HG03575 (cell line): ENCODE measurements around the gene TIFAB.

Source experiments
- ATAC-seq: cut with Tn5 transposase; IDR thresholded peaks from one replicate; pipeline ENCODE4 v1.9.1; 2021; ENCODE audit not compliant: unreplicated experiment, insufficient number of reproducible peaks, low FRiP score; ENCODE audit errors: extremely low read depth

The TIFAB gene

GRCh38 chr5:135483254-135483653 lies 31.1 kb upstream of the TIFAB start:
- no peak for ATAC-seq

GRCh38 chr5:135482381-135482933 lies 30.3 kb upstream of the TIFAB start:
- ATAC-seq, result no peak

GRCh38 chr5:135481909-135482311 lies 29.8 kb upstream of the TIFAB start:
- no peak for ATAC-seq

DNA sequence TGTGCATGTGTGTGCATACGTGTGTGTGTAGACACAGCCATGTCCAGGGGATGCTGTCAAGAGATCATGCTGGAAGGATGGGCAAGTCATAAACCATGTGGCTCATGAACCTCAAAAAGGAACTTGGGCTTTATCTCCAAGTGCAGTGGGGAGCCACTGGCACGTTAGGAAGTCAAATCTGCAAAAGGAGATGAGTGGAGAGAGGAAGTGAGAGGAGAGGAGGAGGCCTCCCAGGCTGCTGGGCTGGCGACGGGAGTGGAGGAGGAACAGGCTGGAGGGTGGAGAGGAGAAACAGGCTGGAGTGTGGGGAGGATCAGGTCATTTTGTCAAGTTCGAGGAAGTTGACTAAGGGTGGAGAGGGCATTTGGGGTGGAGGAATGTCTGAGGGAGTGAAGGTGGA lies 29.2 kb upstream of the TIFAB start:
- ATAC-seq, result no peak

DNA sequence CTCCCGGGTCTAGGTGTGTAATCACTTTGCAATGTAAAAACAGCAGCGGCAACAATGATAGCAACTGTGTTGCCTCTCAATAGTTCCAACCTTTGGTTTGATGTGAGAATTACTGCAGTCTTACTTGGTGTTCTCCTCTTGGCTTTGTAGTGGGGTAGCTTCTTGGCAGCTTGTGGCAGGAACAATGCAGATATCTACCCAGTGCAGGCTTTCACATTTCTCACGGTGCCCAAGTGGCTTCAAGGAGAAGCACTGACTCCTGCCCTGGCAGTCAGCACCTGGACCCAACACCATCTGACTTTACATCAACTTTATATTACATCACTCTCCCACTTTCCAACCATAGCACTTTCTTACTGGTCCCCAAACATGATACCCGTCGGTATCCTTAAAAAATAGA lies 28.4 kb upstream of the TIFAB start:
- no peak for ATAC-seq

- ATAC-seq, result no peak
Observed at GRCh38 chr5:135478938-135479337, 26.8 kb upstream of the TIFAB start.

- no peak for ATAC-seq
Observed at GRCh38 chr5:135477613-135478066, 25.5 kb upstream of the TIFAB start.

DNA sequence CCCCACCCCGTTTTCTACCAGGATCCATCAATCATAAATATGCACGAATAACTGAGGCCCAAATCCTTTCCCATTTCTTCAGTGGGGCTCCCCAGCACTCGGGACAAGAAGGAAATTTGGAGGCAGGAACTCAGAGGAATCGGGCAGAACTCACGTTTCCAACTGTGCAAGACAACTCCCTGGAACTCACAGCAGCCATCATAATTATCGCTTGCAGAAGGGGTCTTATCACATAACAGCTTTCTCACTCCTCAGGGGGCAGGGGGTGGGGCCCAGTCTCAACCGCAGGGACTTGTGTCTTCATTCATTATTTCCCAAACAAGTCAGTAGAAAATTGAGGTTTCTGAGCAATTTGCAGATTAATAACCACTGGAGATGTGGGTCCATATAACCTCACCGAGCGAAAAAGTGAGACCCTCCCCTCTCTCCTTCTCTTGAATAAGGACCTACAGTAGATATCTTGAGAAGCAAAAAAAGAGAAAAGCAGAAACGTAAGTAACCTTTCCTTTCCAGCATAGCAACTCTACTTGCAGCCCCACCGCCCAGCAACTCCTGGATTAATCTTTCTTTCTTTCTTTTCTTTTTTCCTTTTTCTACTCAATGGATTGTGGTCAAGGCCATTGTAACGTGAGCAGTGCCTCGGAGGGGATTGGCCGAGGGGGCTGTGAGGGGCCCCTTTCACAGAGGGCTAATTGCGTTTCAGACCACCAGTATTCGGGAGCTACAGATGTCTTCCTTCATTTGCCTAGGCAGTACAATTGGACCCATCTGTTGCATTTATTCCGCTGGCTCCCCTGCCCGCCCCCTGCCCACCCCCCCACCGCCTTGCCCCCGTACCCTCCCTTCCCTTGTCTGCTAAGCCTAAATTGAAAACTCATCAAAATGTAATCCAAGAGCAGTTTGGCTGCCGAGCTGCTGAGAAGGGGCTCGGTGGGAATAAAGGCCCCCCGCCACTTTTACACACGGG lies 24.7 kb upstream of the TIFAB start:
- no peak for ATAC-seq

DNA sequence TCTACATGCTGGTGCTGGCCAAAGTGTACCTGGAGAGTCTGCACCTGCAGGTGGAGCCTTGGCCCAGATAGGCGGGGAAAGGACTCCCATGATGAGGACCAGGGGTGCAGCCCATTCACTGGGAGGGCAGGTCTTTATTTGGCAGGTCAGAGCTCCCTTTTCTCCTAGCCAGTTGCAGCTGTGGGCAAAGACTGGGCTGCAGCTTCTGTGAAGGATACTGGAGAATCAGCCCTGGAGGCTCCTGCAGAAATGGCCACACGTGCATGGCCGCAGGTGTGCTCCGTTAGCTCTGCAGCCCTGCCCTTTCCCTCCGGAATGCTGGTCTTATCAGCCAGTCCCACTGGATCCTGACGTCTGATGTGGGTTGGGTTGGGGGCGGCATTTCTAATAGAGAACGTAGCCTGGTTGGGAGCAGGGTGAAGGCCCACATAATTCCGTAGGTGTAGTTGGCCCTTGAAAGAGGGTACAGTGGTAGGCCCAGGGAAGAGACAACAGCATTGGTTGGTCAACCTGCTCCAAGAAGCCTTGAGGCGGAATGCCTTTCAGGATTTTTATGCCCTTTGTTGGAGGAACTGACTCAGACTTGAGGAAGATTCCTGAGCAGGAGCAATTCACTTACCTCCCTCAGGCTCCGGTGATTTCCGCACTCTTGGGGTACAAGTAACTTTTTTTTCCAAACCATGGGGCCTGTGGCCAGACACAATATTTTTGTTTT lies 22.0 kb upstream of the TIFAB start:
- no peak for ATAC-seq

GRCh38 chr5:135472141-135472540 lies 20.0 kb upstream of the TIFAB start:
- no peak for ATAC-seq

GRCh38 chr5:135471726-135472125 lies 19.6 kb upstream of the TIFAB start:
- no peak for ATAC-seq

GRCh38 chr5:135469911-135470310 lies 17.8 kb upstream of the TIFAB start:
- no peak for ATAC-seq

- ATAC-seq, result no peak
Observed at GRCh38 chr5:135468541-135468940, 16.4 kb upstream of the TIFAB start.

DNA sequence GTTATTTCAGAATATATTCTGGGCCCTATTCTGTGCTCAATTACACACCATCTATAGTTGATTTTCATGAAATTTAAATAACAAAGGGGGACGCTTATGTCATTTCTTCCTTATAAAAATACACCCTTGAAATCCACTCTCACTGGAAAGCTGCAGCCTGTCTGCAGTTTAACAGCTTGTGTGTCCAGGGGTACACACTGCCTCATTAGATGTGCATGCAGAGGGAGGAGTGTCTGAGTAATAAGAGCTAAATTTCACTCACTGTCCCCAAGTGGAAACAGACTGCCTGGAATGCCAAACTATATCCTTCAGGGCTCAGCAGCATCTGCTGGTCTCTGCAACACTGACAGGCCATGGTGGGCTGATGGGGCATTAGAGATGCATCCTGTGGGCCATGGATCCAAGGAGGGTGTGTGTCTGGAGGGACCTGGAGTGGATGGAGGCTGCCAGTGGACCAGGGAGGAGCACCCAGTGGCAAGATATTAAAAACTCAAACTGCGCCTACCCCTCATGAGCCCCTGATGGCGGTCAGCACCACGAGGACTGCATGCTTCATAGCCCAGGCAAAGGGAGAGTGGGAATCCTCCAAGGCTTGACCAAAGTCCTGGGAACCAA lies 15.8 kb upstream of the TIFAB start:
- ATAC-seq, result no peak

DNA sequence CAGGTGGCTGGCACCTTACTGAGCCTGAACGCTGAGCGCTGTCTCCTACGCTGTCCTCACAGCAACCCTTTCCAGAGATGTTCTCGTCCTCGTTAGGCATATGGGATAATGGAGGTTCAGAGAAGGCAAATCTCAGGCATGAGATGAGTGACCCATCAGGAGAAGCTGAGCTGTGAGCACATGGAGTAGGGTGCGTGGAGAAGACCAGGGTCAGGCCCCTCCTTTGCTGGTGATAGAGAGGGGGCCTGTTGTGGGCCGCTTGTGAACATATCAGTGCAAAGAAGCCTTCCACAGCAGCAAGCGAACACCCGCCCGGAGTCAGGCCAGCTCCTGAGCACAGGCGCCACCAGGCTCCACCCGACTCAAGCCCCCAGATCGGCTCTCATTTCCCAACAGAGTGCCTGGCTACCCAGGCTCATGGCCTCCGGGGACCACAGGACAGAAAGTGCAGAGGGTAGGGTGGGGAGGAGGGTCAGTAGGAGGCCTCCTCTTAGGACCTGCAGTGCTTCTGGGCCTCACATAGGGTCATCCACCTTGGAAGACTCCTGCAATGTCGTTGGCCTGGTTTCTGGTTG lies 15.0 kb upstream of the TIFAB start:
- no peak for ATAC-seq

DNA sequence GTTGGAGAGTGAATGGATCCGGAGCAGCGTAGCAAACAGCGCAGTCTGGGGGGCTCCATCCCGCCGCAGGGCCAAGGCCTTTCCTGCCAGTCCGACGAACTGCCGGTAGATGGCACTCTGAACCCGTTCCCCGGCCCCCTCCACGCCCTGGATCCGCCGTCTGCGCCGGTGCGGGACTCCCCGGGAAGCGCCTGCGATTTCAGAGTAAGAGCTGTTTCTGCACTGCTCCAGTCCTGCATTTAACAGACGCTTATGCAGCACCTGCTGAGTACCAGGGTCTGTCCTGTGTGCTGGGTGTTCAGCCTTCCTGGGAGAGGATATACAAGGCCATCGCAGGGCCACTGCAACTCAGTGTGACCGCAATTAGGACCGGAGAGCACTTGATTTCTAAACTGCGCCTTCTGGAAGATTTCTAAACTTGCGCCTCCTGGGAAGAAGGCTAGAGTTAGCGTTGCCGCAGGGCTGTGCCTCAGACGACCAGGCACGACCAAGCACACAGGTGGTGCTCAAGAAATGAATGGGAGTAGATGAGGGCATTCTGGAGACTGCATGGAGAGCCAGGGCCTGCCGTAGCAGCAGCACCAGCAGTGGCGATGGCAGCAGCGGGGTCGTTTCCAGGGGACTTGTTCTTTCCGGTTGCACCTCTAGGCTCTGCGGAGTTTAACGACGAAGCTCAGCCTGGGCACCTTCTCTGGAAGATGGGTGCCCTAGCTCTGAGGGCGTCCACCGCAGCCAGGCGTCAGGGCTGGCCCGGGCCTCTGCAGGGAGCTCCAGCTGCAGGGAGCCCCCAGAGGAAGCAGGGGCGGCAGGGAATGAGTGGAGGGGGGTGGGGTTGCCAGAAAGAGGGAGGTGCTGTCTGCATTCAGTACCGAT lies 14.3 kb upstream of the TIFAB start:
- no peak for ATAC-seq

DNA sequence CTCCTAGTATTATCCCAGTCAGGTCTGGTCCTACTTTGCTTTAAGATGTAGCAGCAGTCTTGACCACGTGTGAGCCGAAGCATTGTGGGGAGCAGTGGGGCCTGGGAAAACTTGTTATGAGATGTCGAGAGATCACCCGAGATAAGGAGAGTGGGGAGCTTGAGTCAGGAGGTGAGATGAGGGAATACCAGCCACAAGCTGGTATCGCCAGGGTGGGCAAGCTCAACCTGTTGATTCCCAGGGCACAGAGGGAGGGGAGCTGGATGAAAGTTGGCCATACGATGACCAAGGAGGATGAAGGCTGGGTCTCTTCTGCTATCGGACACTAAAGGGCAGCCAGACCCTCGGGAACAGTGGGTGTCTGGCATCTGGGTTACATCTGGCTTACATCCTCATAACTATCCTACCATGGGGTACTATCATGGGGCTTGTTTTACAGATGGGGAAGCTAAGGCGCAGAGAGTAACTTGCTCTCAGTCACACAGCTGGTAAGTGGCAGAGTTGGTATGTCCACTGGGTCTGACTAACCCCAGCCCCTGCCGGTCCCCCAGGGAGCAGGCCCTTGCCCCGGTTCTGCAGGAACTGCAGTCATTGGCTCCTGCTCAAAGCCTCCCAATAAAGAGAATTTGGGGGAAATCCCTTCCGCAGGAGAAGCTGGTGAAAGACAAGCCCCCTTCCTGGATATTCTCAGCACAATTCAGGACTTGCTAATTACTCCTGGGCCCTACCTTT lies 13.4 kb upstream of the TIFAB start:
- ATAC-seq, result no peak

DNA sequence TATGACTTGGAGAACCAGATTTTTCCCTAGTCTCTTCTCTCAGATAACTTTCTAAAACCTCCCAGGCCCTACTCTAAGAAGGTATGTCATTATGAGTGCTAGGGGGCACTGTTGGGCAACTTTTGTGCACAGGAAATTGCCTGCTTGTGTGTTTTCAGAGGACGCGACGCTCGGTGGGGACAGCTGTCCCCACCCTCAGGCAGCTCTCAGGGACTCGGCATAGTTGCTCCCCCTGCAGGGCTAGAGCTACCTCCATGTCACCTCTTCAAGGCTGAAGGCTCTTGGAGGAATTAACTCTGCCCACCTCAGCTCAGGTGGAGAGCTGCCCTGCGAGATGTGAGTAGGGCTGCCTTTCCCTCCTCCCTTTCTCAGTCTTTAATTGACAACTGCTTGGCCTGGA lies 10.2 kb upstream of the TIFAB start:
- ATAC-seq, result no peak
